ENCODE results near the gene KCNG2. TPM values are rescaled to one million over a fixed set of nuclear protein-coding genes. Genes with fewer than 3 reads are reported as not detected.

KCNG2 gene
- total RNA-seq, 2 experiments from 2014 or later = not detected

DNA sequence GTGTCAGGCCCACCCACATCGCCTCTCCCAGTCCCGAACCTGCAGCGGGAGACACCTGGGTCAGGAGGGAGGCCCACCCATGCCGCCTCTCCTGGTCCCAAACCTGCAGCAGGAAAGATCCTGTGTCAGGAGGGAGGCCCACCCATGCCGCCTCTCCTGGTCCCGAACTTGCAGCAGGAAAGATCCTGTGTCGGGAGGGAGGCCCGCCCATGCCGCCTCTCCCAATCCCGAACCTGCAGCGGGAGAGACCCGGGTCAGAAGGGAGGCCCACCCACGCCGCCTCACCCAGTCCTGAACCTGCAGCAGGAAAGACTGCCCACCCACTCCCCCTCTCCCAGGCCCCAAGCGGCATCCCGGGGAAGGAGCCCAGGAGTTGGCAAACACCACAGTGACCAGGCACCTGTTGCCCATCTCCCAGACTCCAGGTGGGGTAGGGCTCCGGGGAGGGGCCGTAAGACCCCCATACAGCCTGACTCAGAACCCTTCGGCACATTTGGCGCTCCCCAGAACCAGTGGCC, 145.9 kb downstream of the KCNG2 start:
- no peak for DNase-seq
- H3K4me1 Mint-ChIP-seq = peaks cover 30% of the 10 kb centered on the region
- peaks cover 22% of the 10 kb centered on the region for H3K36me3 Mint-ChIP-seq
- no peaks in the 10 kb centered on the region for H3K9me3 Mint-ChIP-seq
- no peak overlapping the region for H3K4me3 Mint-ChIP-seq
- H3K27ac Mint-ChIP-seq = peak overlapping the region; percentile 29
- H3K27me3 Mint-ChIP-seq = no peaks in the 10 kb centered on the region

- Mint-ChIP-seq H3K4me3 (peak overlapping the region; percentile 9), H3K27me3 (no peaks in the 10 kb centered on the region), H3K4me1 (peaks cover 32% of the 10 kb centered on the region), H3K27ac (peak overlapping the region; percentile 40), H3K36me3 (peaks cover 22% of the 10 kb centered on the region), H3K9me3 (no peaks in the 10 kb centered on the region)
- DNase-seq = peak; percentile 62
Measured at GRCh38 chr18:79944126-79944731, 146.5 kb downstream of the KCNG2 start.

- DNase-seq = no peak
- H3K36me3 Mint-ChIP-seq = peaks cover 20% of the 10 kb centered on the region
- peaks cover 36% of the 10 kb centered on the region for H3K4me1 Mint-ChIP-seq
- peak overlapping the region; percentile 9 for H3K4me3 Mint-ChIP-seq
- no peaks in the 10 kb centered on the region for H3K9me3 Mint-ChIP-seq
- peak overlapping the region; percentile 40 for H3K27ac Mint-ChIP-seq
- H3K27me3 Mint-ChIP-seq = no peaks in the 10 kb centered on the region
Measured at GRCh38 chr18:79944746-79945117, 147.0 kb downstream of the KCNG2 start.

DNA sequence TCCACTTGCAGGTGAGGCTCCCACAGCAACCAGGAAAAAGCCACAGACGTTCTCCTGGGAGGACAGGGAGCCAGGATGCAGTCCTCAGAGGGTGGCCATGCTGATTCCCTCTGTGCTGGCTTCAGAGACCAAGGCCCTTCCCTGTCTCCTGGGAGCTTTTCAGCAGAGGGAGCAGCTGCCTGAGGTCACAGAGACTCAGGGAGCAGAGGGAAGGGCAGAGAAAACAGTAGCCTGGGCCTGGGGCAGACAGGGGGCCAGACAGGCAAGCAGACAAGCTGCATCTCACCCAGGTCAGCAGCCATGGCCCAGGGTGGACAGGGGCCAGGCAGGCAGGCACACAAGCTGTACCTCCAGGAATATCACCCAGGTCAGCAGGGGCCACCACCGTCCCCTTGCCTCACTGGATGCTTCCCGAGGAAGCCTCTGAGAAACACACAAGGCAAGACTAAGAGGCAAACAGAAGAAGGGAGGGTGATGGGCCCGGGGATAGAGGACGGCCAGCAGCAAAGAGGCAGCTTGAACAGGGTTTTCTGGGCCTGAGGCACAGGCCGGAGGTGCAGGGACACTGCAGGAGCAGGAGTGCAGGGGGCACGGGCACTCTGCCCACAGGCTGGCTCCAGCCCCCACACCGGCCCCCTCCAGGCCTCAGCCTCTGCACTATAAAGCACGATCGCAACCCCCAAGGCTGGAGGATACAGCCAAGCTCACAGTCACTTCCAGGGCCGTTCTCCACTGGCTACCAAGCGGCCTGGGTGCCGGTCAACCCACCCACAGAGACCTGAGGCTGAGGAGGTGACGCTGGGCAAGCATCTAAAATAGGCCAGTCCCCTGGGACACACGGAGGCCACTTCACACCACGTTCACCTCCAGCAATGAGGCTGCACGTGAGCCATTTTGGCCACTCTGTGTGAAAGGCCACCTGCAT, 147.6 kb downstream of the KCNG2 start:
- H3K9me3 Mint-ChIP-seq = no peaks in the 10 kb centered on the region
- H3K4me1 Mint-ChIP-seq = peaks cover 42% of the 10 kb centered on the region
- no peaks in the 10 kb centered on the region for H3K27me3 Mint-ChIP-seq
- peaks cover 17% of the 10 kb centered on the region for H3K36me3 Mint-ChIP-seq
- no peak for DNase-seq
- no peak overlapping the region for H3K4me3 Mint-ChIP-seq
- H3K27ac Mint-ChIP-seq = peak overlapping the region; percentile 40

DNA sequence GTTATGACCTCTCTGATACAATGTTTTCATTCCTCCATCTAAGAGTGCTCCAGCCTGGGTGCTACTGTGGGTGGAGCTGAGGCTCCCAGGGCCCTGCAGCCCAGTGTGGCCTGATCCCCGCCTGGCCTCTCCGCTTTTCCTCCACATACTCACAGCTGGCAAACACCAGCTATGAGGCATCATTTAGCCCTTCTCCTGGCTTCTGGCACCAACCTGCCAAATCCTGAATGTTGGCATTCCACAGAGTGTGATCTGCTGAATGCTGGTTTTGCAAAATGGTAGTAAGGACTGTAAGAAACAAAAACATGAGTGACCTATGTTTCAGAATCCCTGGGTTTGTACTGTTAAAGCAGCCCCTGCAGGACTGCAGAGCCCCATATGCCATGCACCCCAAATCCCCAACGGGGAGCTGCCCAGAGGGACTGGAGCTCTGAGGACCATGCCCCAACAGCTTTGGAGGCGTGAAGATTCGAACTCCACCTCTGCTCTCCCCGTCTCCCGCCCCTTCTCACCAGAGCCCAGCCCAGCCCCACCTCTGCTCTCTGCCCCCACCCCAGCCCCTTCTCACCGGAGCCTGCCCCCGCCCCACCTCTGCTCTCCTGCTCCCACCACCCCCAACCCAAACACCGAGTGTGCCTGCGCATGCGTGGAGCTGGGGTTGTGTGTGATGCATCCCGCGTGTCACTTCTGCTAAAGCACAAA, 149.5 kb downstream of the KCNG2 start:
- Mint-ChIP-seq H3K9me3 (no peaks in the 10 kb centered on the region), H3K36me3 (peaks cover 12% of the 10 kb centered on the region), H3K27ac (peak overlapping the region; percentile 60), H3K4me1 (peaks cover 40% of the 10 kb centered on the region), H3K27me3 (no peaks in the 10 kb centered on the region), H3K4me3 (no peak overlapping the region)
- DNase-seq = no peak

DNA sequence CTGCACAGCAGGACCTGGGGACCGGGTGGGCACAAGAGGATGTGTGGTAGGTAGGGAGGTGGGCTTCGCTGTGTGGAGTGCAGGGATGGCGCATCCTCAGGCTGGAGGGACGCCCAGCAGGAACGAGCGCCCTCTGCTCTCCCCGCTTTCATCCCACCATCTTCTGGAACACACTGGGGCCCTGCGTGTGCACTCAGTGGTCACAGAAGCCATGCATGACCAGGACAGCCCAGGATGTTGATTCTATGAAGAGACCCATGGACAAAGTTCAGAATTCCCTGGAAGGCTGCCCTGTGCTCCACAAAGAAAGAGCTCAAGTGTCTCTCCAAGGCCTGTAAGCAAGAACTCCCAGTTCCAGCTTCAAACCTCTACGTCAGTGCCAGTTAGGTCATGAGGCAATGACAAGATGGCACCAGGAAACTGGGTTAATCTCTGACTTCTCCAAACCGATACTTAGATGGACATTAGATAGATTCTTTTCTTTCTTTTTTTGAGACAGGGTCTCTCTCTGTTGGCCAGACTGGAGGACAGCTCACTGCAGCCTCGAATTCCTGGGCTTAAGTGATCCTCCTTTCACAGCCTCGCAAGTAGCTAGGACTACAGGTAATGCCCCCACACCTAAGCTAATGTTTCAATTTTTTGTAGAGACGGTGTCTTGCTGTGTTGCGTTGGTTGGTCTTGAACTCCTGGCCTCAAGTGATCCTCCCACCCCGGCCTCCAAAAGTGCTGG, 150.3 kb downstream of the KCNG2 start:
- Mint-ChIP-seq H3K9me3 (no peaks in the 10 kb centered on the region), H3K27me3 (no peaks in the 10 kb centered on the region), H3K4me3 (no peak overlapping the region), H3K4me1 (peaks cover 40% of the 10 kb centered on the region), H3K27ac (no peak overlapping the region), H3K36me3 (peaks cover 11% of the 10 kb centered on the region)
- no peak for DNase-seq

DNA sequence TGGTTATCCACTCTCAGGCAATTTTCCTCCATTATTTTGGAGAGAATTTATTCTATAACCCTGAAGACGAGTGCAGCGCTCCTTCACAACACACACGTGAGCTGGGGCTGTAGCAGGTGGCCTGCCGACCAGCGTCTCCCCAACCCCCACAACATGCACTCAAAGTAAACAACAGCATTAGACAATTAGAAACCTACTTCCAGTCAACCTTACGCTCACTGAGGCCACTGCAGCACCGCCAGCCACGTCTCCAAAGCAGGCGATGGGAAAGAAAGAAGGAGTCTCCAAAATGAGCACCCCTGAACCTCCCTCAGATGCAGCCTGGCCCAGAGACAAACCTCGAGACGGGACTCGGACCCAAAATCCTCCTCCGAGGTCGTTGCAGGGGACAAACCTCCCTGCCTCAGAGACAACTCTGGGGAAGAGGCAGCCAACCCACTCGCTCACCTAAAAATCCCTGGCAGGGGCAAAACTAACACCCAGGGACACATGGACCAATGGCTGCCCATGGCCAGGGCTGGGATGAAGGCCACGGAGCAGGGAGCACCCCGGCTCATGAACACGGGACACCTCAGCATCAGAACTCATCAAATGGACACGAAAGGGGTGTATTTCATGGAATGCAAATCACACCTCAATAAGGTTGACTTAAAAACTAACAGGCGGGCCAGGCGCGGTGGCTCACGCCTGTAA, 151.1 kb downstream of the KCNG2 start:
- Mint-ChIP-seq H3K4me1 (peaks cover 40% of the 10 kb centered on the region), H3K36me3 (peaks cover 11% of the 10 kb centered on the region), H3K9me3 (no peaks in the 10 kb centered on the region), H3K27me3 (no peaks in the 10 kb centered on the region), H3K4me3 (no peak overlapping the region), H3K27ac (no peak overlapping the region)
- DNase-seq = no peak

Other genes starting within 250 kb of the KCNG2 start
- 10 to 100 TPM; 44.4 to 44.6 TPM for gene CTDP1, start 118.1 kb upstream of the KCNG2 start, total RNA-seq
- gene SLC66A2, start 153.7 kb downstream of the KCNG2 start, total RNA-seq = 10 to 100 TPM; 30.0 to 30.2 TPM
- gene HSBP1L1, start 166.7 kb downstream of the KCNG2 start, total RNA-seq = 10 to 100 TPM; 11.2 to 14.5 TPM
- gene TXNL4A, start 190.6 kb downstream of the KCNG2 start, total RNA-seq = 100 to 1,000 TPM; 230 to 241 TPM
- 10 to 100 TPM; 53.0 to 54.8 TPM for gene RBFA, start 236.5 kb downstream of the KCNG2 start, total RNA-seq